GM12875 (cell line): Measurements from ENCODE around the gene TMEM260.
"Not testable (repeated sequence)": the region's sequence is repeated elsewhere in the genome, so short reads cannot be mapped to it uniquely, and the experiment has no call there.

Experiments used
- H3K4me3 ChIP-seq: one replicate; pipeline ENCODE4 v1.5.1; 2011; ENCODE audit warnings: low read depth, low read length, control low read depth
- TF ChIP-seq, protein P1 (sequence below): IDR thresholded peaks from 2 replicates; pipeline ENCODE4 v1.5.1; 2011; ENCODE audit warnings: low read depth, mild to moderate bottlenecking, control low read depth, inconsistent platforms, low read length, moderate library complexity, borderline replicate concordance; ENCODE audit not compliant: insufficient read depth

Gene TMEM260

GRCh38 chr14:56594428-56594827 lies 14.8 kb downstream of the TMEM260 start:
- TF ChIP-seq, protein P1, sequence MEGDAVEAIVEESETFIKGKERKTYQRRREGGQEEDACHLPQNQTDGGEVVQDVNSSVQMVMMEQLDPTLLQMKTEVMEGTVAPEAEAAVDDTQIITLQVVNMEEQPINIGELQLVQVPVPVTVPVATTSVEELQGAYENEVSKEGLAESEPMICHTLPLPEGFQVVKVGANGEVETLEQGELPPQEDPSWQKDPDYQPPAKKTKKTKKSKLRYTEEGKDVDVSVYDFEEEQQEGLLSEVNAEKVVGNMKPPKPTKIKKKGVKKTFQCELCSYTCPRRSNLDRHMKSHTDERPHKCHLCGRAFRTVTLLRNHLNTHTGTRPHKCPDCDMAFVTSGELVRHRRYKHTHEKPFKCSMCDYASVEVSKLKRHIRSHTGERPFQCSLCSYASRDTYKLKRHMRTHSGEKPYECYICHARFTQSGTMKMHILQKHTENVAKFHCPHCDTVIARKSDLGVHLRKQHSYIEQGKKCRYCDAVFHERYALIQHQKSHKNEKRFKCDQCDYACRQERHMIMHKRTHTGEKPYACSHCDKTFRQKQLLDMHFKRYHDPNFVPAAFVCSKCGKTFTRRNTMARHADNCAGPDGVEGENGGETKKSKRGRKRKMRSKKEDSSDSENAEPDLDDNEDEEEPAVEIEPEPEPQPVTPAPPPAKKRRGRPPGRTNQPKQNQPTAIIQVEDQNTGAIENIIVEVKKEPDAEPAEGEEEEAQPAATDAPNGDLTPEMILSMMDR = no peak
- H3K4me3 ChIP-seq = no peak overlapping the region

DNA sequence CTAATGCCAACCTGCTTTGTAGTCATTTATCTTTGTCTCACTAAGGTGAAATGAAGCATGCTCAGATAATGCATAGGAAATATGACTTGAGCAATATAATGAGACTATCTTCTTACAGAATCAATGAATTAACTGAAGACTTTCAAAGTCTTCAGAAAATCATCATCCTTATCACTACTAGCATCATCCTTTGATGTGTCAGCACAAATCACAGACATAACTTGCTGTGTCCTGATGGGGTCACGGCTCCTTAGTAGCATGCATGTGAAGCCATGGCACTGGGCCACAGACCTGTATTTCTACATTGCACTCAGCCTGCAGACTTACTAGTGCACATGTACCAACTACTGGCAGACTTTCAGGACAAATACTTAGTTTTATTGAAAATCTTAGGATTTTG lies 18.9 kb downstream of the TMEM260 start:
- TF ChIP-seq, protein P1 = no peak
- no peak overlapping the region for H3K4me3 ChIP-seq

DNA sequence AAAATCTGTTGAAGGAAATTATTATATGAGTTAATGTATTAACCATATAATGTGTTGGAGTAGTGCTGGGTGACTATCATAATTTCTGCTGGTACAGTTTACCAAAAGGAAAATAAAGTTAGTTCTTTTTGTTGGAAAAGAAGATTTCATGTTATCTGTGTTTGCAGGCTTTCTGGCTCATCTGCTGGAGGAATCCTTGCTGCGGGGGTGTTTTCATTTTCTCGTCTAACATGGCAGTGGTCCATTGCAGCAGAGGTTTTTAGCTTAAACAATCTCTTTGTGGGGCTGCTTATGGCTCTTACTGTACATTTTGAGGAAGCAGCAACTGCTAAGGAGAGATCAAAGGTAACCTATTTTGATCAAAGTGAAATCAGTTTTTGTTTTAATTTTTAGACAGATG lies 24.1 kb downstream of the TMEM260 start:
- TF ChIP-seq, protein P1 = no peak
- H3K4me3 ChIP-seq = no peak overlapping the region

DNA sequence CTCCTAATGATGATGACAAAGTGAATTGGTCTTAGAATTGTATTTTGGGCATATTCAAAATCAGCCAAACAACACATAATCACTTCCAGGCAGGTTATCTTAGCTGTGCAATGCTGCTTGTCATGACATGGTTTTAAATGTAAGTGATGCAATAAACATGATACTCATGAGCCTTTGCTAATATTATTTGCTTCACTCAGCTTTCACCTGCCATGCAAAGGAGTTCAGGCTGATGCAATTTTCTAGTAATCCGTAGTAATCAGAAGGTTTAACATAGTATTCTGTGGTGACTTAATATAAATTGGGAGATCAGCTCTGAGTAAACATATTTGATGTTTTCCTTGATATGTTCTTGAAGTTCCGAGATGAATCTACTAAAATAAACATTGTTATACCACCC lies 29.1 kb downstream of the TMEM260 start:
- TF ChIP-seq, protein P1 = no peak
- no peak overlapping the region for H3K4me3 ChIP-seq

- not testable (repeated sequence) for H3K4me3 ChIP-seq
Measured at GRCh38 chr14:56611663-56612062, 32.1 kb downstream of the TMEM260 start.

GRCh38 chr14:56617084-56617483 lies 37.5 kb downstream of the TMEM260 start:
- TF ChIP-seq, protein P1 = no peak
- no peak overlapping the region for H3K4me3 ChIP-seq

- TF ChIP-seq, protein P1 = no peak
- no peak overlapping the region for H3K4me3 ChIP-seq
Measured at GRCh38 chr14:56630707-56631106, 51.1 kb downstream of the TMEM260 start.

DNA sequence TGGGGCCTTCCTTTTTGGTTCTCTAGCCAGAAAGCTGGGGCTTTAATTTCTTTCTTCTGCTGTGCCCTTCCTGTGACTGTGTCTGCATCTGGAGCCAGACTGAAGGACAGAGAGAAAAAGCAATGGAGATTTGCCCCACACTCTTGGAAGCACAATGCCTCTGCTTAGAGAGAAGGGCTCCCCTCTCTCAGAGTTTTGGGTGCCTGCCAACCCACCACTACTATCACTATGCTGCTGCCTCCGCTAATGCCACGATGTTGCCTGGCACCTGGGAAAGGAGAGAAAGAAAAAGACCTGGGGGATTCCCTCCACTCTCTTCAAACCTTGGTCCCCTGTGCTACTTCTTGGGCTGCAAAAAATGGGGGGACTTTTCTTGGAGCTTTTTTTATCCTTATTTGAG lies 52.6 kb downstream of the TMEM260 start:
- TF ChIP-seq, protein P1 = no peak

More for the DNA sequence above, 52.6 kb downstream of the TMEM260 start:
- H3K4me3 ChIP-seq = no peak overlapping the region
